Chondrocyte (in vitro differentiated cells): ENCODE data around the gene SLC26A11. TPM values are rescaled to one million over a fixed set of nuclear protein-coding genes. Genes with fewer than 3 reads are reported as not detected.
A peak's percentile ranks its signal among the peaks of the same experiment; 100 is the strongest.

ENCODE experiments used
- DNase-seq: peaks from one replicate; pipeline ENCODE4 v3.0.0; 2021; ENCODE audit warnings: mixed read lengths, low spot score
- H3K27ac Mint-ChIP-seq: one replicate; pipeline ENCODE4 v1.8.0; 2021; ENCODE audit warnings: mild to moderate bottlenecking, moderate library complexity, mixed read lengths; ENCODE audit not compliant: unreplicated experiment
- H3K27me3 Mint-ChIP-seq: 2 replicates; pipeline ENCODE4 v1.8.0; 2021; ENCODE audit warnings: low read depth, mixed read lengths
- H3K36me3 Mint-ChIP-seq: 2 replicates; pipeline ENCODE4 v1.8.0; 2021; ENCODE audit warnings: low read depth, mixed read lengths
- H3K4me1 Mint-ChIP-seq: 2 replicates; pipeline ENCODE4 v1.8.0; 2021; ENCODE audit warnings: low read depth, mild to moderate bottlenecking, mixed read lengths
- H3K4me3 Mint-ChIP-seq: one replicate; pipeline ENCODE4 v1.8.0; 2021; ENCODE audit warnings: mild to moderate bottlenecking, moderate library complexity, mixed read lengths; ENCODE audit not compliant: unreplicated experiment
- H3K9me3 Mint-ChIP-seq: 2 replicates; pipeline ENCODE4 v1.8.0; 2021; ENCODE audit warnings: low read depth, mixed read lengths
- total RNA-seq: library from RNA; stranded (reverse); gene quantifications from 3 replicates; pipeline ENCODE4 v1.2.1, GENCODE V29; 2021
- TF ChIP-seq, protein P1 (sequence below): fragments of 200-600 bp; sonication (generic); IDR thresholded peaks from 2 replicates; pipeline ENCODE4 v1.5.0; 2021; ENCODE audit warnings: antibody characterized with exemption, mild to moderate bottlenecking, moderate library complexity

SLC26A11 gene
- total RNA-seq, 1 donor from 2014 or later, result 16.2 TPM

DNA sequence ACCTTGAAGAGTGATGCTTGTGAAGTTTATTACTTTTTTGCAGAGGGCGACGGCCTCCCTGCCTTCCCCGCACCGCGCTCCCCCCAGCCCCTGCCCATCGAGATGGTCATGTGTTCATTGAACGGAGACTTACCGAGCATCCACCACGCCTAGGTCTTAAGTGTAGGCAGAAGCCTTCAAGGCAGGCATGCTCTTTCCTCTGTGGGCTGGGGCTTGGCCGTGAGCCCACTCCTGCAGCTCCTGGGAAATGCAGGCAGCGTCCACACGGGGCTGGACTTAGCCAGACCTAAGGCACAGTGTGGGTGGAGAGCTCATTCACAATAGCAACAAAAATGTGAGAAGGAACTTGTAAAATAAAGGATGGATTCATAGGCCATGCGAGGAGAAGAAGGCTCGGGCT is 59.7 kb downstream of the SLC26A11 start:
- Mint-ChIP-seq H3K27ac (peak overlapping the region; percentile 64), H3K9me3 (no peaks in the 10 kb centered on the region), H3K27me3 (no peaks in the 10 kb centered on the region), H3K4me3 (no peak overlapping the region), H3K36me3 (peaks cover 6% of the 10 kb centered on the region), H3K4me1 (peaks cover 23% of the 10 kb centered on the region)
- no peak for DNase-seq
- TF ChIP-seq, protein P1, sequence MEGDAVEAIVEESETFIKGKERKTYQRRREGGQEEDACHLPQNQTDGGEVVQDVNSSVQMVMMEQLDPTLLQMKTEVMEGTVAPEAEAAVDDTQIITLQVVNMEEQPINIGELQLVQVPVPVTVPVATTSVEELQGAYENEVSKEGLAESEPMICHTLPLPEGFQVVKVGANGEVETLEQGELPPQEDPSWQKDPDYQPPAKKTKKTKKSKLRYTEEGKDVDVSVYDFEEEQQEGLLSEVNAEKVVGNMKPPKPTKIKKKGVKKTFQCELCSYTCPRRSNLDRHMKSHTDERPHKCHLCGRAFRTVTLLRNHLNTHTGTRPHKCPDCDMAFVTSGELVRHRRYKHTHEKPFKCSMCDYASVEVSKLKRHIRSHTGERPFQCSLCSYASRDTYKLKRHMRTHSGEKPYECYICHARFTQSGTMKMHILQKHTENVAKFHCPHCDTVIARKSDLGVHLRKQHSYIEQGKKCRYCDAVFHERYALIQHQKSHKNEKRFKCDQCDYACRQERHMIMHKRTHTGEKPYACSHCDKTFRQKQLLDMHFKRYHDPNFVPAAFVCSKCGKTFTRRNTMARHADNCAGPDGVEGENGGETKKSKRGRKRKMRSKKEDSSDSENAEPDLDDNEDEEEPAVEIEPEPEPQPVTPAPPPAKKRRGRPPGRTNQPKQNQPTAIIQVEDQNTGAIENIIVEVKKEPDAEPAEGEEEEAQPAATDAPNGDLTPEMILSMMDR, result peak; percentile 34

DNA sequence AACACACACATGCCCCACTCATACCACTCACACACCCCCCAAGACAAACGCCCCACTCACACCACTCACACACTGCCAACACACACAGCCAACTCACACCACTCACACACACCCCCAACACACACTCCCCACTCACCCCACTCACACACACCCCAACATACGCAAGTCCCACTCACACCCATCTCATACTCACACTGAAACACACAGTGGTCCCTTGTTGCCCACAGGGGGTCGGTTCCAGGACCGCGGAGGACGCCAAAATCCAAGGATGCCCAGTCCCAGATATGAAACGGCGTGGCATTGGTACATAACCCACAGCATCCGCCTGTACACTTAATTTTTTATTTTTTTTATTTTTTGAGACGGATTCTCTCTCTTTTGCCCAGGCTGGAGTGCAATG is 61.3 kb downstream of the SLC26A11 start:
- TF ChIP-seq, protein P1, result no peak
- H3K36me3 Mint-ChIP-seq, result peaks cover 3% of the 10 kb centered on the region
- no peaks in the 10 kb centered on the region for H3K27me3 Mint-ChIP-seq
- H3K9me3 Mint-ChIP-seq, result no peaks in the 10 kb centered on the region
- H3K4me3 Mint-ChIP-seq, result no peak overlapping the region
- H3K27ac Mint-ChIP-seq, result no peak overlapping the region
- no peak for DNase-seq
- peaks cover 23% of the 10 kb centered on the region for H3K4me1 Mint-ChIP-seq

DNA sequence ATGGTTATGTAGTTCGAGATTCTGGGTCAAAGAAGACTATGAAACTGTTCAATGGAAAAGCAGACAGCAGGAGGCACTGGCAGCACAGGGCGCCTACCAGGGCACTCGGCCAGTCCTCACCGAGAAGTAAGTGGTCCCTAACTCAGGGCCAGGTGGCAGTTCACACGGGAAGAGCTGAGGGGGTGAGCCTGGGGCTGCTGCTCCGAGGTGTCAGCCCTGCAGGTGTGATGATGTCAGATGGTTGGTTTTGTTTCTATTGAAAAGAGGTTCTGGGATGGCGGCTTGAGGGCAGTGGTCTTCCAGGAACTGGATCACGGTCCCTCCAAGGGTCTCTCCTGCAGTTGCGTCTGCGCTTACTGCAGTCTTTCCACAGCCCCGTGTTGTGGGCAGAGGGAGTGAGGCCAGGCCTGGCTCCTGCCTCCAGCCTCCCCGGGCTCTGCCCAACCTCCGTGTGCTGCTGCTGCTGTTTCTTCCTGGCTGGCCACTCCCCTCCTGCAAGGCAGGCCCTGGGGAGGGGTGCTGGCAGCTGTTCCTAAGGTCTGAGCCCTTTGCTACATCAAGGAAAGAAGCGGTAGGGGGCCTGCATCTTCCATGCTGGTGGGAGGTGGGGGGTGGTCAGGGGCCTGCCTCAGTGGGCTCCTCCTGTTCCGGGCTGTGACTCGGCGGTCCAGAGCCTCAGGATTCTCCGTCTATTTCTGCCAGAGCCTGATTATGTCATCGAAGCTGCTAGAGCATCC is 63.1 kb downstream of the SLC26A11 start:
- H3K4me3 Mint-ChIP-seq, result no peak overlapping the region

DNA sequence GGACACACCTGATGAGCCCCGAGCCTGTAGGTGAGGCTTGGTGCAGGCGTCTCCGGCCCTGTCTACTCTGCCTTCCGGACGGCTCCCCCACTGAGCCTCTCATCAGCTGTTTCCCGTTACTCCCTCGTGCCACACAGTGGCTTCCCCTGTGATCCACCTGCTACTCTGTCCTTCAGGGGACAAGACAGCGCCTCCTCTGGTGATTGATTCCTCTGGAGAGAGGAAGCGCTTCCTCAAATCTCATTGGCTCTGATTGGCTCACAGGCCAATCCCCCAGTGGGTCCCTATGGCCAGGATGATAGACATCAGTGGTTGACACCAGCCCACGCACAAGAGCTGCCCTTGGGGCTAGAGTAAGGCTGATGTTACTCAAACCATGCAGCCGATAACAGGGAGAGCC is 64.4 kb downstream of the SLC26A11 start:
- peaks cover 13% of the 10 kb centered on the region for H3K36me3 Mint-ChIP-seq
- DNase-seq, result no peak
- H3K4me3 Mint-ChIP-seq, result no peak overlapping the region
- no peaks in the 10 kb centered on the region for H3K27me3 Mint-ChIP-seq
- H3K27ac Mint-ChIP-seq, result no peak overlapping the region
- H3K4me1 Mint-ChIP-seq, result peaks cover 7% of the 10 kb centered on the region
- no peaks in the 10 kb centered on the region for H3K9me3 Mint-ChIP-seq
- TF ChIP-seq, protein P1, result peak; percentile 25

More for the DNA sequence above, 63.1 kb downstream of the SLC26A11 start:
- Mint-ChIP-seq H3K36me3 (peaks cover 5% of the 10 kb centered on the region), H3K27ac (no peak overlapping the region), H3K9me3 (no peaks in the 10 kb centered on the region), H3K27me3 (no peaks in the 10 kb centered on the region), H3K4me1 (peaks cover 16% of the 10 kb centered on the region)
- no peak for DNase-seq
- TF ChIP-seq, protein P1, result no peak

DNA sequence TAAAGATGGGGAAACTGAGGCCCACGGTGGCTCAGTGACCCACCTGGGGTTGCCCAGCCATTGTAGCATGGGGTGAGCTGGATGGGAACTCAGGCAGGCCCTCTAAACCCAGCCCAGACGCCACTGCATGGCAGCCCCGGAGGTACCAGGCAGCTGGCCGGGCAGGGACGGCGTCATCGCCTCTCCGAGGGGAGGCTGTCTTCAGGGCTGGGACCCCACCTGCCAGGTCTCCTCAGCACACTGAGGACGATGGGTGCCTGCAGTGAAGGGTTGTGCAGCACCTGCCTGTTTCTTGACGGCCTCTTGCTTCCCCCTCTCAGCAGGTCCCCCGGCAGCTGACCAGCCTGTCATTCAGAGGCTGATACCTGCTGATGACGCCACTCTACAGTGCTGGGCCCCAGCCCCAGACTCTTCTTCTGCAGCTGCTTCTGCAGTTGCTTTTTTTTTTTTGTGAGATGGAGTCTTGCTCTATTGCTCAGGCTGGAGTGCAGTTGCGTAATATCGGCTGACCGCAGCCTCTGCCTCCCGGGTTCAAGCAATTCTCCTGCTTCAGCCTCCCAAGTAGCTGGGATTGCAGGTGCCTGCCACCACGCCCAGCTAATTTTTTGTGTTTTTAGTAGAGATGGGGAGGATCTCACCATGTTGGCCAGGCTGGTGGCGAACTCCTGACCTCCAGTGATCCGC is 65.2 kb downstream of the SLC26A11 start:
- H3K4me1 Mint-ChIP-seq, result no peaks in the 10 kb centered on the region
- H3K4me3 Mint-ChIP-seq, result no peak overlapping the region
- H3K27ac Mint-ChIP-seq, result no peak overlapping the region
- TF ChIP-seq, protein P1, result no peak
- no peak for DNase-seq
- H3K27me3 Mint-ChIP-seq, result no peaks in the 10 kb centered on the region
- H3K9me3 Mint-ChIP-seq, result no peaks in the 10 kb centered on the region
- H3K36me3 Mint-ChIP-seq, result peaks cover 14% of the 10 kb centered on the region
